NCI-H460 (cell line): ENCODE measurements around the gene LRRFIP2. TPM values are rescaled to one million over a fixed set of nuclear protein-coding genes. Genes with fewer than 3 reads are reported as not detected.
"Not testable (repeated sequence)": the region's sequence is repeated elsewhere in the genome, so short reads cannot be mapped to it uniquely, and the experiment has no call there.

Source experiments
- DNase-seq: peaks from one replicate; pipeline ENCODE4 v3.0.0-alpha.2; 2016; ENCODE audit warnings: low read depth; ENCODE audit errors: extremely low read depth
- total RNA-seq: library from RNA; depleted of rRNA; stranded (reverse); fragments of >200 nt; shearing (Covaris generic); gene quantifications from 2 replicates; pipeline ENCODE4 v1.2.3, GENCODE V29; 2014

LRRFIP2 gene
- total RNA-seq, 1 experiment from 2014 or later = 33.0 TPM

GRCh38 chr3:37123292-37123691 lies 51.1 kb downstream of the LRRFIP2 start:
- no peak for DNase-seq

GRCh38 chr3:37122069-37122468 lies 52.3 kb downstream of the LRRFIP2 start:
- not testable (repeated sequence) for DNase-seq

- no peak for DNase-seq
Measured at GRCh38 chr3:37118163-37118562, 56.2 kb downstream of the LRRFIP2 start.

- no peak for DNase-seq
Measured at GRCh38 chr3:37117548-37117947, 56.8 kb downstream of the LRRFIP2 start.

GRCh38 chr3:37116998-37117397 lies 57.4 kb downstream of the LRRFIP2 start:
- DNase-seq = no peak

GRCh38 chr3:37115446-37115845 lies 58.9 kb downstream of the LRRFIP2 start:
- DNase-seq = no peak

- no peak for DNase-seq
Measured at GRCh38 chr3:37114251-37115145, 59.9 kb downstream of the LRRFIP2 start.

- DNase-seq = no peak
Measured at GRCh38 chr3:37112987-37113386, 61.4 kb downstream of the LRRFIP2 start.

- DNase-seq = no peak
Measured at GRCh38 chr3:37111199-37111598, 63.2 kb downstream of the LRRFIP2 start.

- DNase-seq = no peak
Measured at GRCh38 chr3:37107846-37108245, 66.5 kb downstream of the LRRFIP2 start.

- no peak for DNase-seq
Measured at GRCh38 chr3:37103103-37103808, 71.1 kb downstream of the LRRFIP2 start.

GRCh38 chr3:37100411-37100810 lies 74.0 kb downstream of the LRRFIP2 start:
- no peak for DNase-seq

- no peak for DNase-seq
Measured at GRCh38 chr3:37099469-37099868, 74.9 kb downstream of the LRRFIP2 start.

- DNase-seq = no peak
Measured at GRCh38 chr3:37098884-37099283, 75.5 kb downstream of the LRRFIP2 start.

GRCh38 chr3:37097776-37098175 lies 76.6 kb downstream of the LRRFIP2 start:
- no peak for DNase-seq

- DNase-seq = no peak
Measured at GRCh38 chr3:37096975-37097374, 77.4 kb downstream of the LRRFIP2 start.

- DNase-seq = no peak
Measured at GRCh38 chr3:37096288-37096687, 78.1 kb downstream of the LRRFIP2 start.

- no peak for DNase-seq
Measured at GRCh38 chr3:37094636-37095035, 79.7 kb downstream of the LRRFIP2 start.

GRCh38 chr3:37093481-37093880 lies 80.9 kb downstream of the LRRFIP2 start:
- DNase-seq = no peak

GRCh38 chr3:37092484-37092883 lies 81.9 kb downstream of the LRRFIP2 start:
- no peak for DNase-seq

GRCh38 chr3:37087870-37088269 lies 86.5 kb downstream of the LRRFIP2 start:
- no peak for DNase-seq

GRCh38 chr3:37086918-37087317 lies 87.5 kb downstream of the LRRFIP2 start:
- no peak for DNase-seq
